ENCODE measurements around the gene ACTMAP.

Gene ACTMAP

DNA sequence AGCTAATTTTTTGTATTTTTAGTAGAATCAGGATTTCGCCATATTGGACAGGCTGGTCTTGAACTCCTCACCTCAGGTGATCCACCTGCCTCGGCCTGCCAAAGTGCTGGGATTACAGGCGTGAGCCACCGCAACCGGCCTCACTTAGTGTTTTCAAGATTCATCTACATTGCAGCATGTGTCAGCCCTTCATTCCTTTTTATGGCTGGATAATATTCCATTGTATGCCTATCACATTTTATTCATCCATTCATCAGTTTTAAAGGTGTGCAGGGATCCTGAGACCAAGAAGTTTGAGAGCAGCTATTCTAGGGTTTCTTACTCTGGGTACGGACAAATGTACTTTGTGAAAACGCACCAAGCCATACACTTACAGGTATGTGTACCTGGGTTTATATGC lies 42.7 kb downstream of the ACTMAP start:
- Histone ChIP-seq H3K4me2 (ENCODE audit: low read length) (no peak overlapping the region), H3K79me2 (ENCODE audit: insufficient read depth, low read length) (no peaks in the 10 kb centered on the region), H3K36me3 (ENCODE audit: insufficient read depth, low read length) (peaks cover 50% of the 10 kb centered on the region), H3K27ac (ENCODE audit: low read depth, low read length, poor library complexity, severe bottlenecking) (no peak overlapping the region), H3K9me3 (ENCODE audit: low read length) (no peaks in the 10 kb centered on the region), H2AFZ (ENCODE audit: low read length) (no peak overlapping the region), H3F3A (ENCODE audit: insufficient read depth, low read length) (no peaks in the 10 kb centered on the region), H3K27me3 (ENCODE audit: insufficient read depth, low read length) (no peaks in the 10 kb centered on the region), H3K4me1 (ENCODE audit: insufficient read depth, low read length, severe bottlenecking) (no peaks in the 10 kb centered on the region), H3K4me3 (ENCODE audit: low read depth, low read length, poor library complexity, severe bottlenecking) (no peak overlapping the region), H4K20me1 (ENCODE audit: insufficient read depth, low read length) (no peaks in the 10 kb centered on the region), H3K9me2 (ENCODE audit: low read depth, low read length) (no peaks in the 10 kb centered on the region), H3K9ac (ENCODE audit: low read length) (no peak overlapping the region)
- no peak for TF ChIP-seq EZH2 (IDR thresholded peaks at IDR 0.05; ENCODE audit: borderline replicate concordance, low read length)
- TF ChIP-seq, protein P1, sequence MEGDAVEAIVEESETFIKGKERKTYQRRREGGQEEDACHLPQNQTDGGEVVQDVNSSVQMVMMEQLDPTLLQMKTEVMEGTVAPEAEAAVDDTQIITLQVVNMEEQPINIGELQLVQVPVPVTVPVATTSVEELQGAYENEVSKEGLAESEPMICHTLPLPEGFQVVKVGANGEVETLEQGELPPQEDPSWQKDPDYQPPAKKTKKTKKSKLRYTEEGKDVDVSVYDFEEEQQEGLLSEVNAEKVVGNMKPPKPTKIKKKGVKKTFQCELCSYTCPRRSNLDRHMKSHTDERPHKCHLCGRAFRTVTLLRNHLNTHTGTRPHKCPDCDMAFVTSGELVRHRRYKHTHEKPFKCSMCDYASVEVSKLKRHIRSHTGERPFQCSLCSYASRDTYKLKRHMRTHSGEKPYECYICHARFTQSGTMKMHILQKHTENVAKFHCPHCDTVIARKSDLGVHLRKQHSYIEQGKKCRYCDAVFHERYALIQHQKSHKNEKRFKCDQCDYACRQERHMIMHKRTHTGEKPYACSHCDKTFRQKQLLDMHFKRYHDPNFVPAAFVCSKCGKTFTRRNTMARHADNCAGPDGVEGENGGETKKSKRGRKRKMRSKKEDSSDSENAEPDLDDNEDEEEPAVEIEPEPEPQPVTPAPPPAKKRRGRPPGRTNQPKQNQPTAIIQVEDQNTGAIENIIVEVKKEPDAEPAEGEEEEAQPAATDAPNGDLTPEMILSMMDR (IDR thresholded peaks at IDR 0.05; ENCODE audit: low read length): no peak

DNA sequence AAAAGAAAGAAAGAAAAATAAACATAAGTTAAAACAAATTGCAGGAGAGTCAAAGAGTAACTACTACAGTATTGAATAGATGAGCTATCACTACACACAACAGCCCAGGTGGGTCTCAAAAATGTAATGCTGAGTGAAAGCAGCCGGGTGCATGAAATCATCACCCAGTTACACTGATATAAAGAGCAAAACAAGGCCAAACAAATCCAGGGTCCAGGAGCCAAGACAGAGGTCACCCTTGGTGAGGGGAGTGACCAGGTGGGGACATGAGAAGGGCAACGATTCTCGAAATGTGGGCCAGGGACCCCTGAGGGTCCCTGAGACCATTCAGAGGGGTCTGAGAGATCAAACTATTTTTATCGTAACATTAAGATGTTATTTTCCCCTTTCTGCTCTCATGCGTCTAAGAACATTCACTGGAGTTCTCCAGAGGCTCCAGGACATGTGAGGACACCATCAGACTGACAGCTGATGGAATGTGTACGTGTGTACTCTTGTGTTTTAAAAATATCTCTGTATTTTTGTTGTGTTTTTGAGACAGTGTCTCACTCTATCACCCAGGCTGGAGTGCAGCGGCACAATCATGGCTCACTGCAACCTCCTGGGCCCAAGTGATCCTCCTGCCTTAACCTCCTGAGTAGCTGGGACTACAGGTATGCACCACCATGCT lies 44.2 kb downstream of the ACTMAP start:
- H3K27ac ChIP-seq (ENCODE audit: low read depth, low read length, poor library complexity, severe bottlenecking): no peak overlapping the region
- H3K4me1 ChIP-seq (ENCODE audit: insufficient read depth, low read length, severe bottlenecking): no peaks in the 10 kb centered on the region
- no peak overlapping the region for H2AFZ ChIP-seq (ENCODE audit: low read length)
- H3K9me2 ChIP-seq (ENCODE audit: low read depth, low read length): no peaks in the 10 kb centered on the region
- no peaks in the 10 kb centered on the region for H3K79me2 ChIP-seq (ENCODE audit: insufficient read depth, low read length)
- no peak overlapping the region for H3K4me3 ChIP-seq (ENCODE audit: low read depth, low read length, poor library complexity, severe bottlenecking)
- no peaks in the 10 kb centered on the region for H3K9me3 ChIP-seq (ENCODE audit: low read length)
- no peaks in the 10 kb centered on the region for H3K27me3 ChIP-seq (ENCODE audit: insufficient read depth, low read length)
- no peaks in the 10 kb centered on the region for H4K20me1 ChIP-seq (ENCODE audit: insufficient read depth, low read length)
- H3K36me3 ChIP-seq (ENCODE audit: insufficient read depth, low read length): peaks cover 61% of the 10 kb centered on the region
- H3F3A ChIP-seq (ENCODE audit: insufficient read depth, low read length): no peaks in the 10 kb centered on the region
- TF ChIP-seq, protein P1 (IDR thresholded peaks at IDR 0.05; ENCODE audit: low read length): no peak
- TF ChIP-seq EZH2 (IDR thresholded peaks at IDR 0.05; ENCODE audit: borderline replicate concordance, low read length): no peak
- H3K4me2 ChIP-seq (ENCODE audit: low read length): no peak overlapping the region
- no peak overlapping the region for H3K9ac ChIP-seq (ENCODE audit: low read length)

DNA sequence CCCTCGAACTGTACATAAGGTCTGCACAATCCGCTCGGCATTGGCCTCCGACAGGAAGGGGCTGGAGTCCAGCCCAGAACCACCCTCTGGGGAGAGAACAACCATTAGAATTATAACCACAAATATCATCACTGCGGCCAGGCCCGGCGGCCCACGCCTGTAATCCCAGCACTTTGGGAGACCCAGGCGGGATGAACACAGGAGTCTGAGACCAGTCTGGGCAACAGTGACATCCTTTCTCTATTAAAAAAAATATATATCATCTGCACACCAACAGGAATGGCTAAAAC lies 45.0 kb downstream of the ACTMAP start:
- Histone ChIP-seq H3K27ac (ENCODE audit: low read depth, low read length, poor library complexity, severe bottlenecking) (no peak overlapping the region), H3K9ac (ENCODE audit: low read length) (no peak overlapping the region), H3K9me3 (ENCODE audit: low read length) (no peaks in the 10 kb centered on the region), H3K27me3 (ENCODE audit: insufficient read depth, low read length) (no peaks in the 10 kb centered on the region), H3K36me3 (ENCODE audit: insufficient read depth, low read length) (peaks cover 62% of the 10 kb centered on the region), H3K4me3 (ENCODE audit: low read depth, low read length, poor library complexity, severe bottlenecking) (no peak overlapping the region), H3K9me2 (ENCODE audit: low read depth, low read length) (no peaks in the 10 kb centered on the region), H3K4me2 (ENCODE audit: low read length) (no peak overlapping the region), H3F3A (ENCODE audit: insufficient read depth, low read length) (no peaks in the 10 kb centered on the region), H3K4me1 (ENCODE audit: insufficient read depth, low read length, severe bottlenecking) (no peaks in the 10 kb centered on the region), H2AFZ (ENCODE audit: low read length) (no peak overlapping the region), H3K79me2 (ENCODE audit: insufficient read depth, low read length) (no peaks in the 10 kb centered on the region), H4K20me1 (ENCODE audit: insufficient read depth, low read length) (no peaks in the 10 kb centered on the region)
- TF ChIP-seq, protein P1 (IDR thresholded peaks at IDR 0.05; ENCODE audit: low read length): no peak
- no peak for TF ChIP-seq EZH2 (IDR thresholded peaks at IDR 0.05; ENCODE audit: borderline replicate concordance, low read length)
